HL-60 (cell line): ENCODE measurements around the gene LUZP2.

ENCODE experiments used
- POLR2AphosphoS5 ChIP-seq: IDR thresholded peaks from 2 replicates; pipeline ENCODE4 v1.6.1; 2012; ENCODE audit warnings: low read depth
- TF ChIP-seq, protein P1 (sequence below): IDR thresholded peaks from one replicate; pipeline ENCODE4 v1.5.1; 2011; ENCODE audit warnings: low read length, control low read depth, inconsistent platforms; ENCODE audit not compliant: insufficient read depth

DNA sequence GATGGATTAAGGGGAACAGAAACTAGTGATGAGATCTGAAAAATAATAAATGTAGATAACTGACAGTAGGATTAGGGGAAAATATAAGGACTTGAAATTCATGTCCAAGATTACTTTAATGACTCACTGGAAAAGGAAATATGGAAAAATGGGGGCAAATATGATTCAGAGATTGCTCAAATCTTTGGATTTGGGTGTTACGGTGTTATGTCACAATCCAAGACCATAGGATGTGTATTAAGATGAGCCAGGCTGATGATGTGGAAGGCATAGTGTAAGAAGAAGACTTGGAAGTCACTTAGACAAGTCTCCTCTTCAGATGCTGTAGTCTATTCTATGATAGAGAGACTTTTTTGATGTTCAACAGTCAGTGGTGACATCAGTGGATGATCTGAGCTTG, 323.7 kb downstream of the LUZP2 start:
- TF ChIP-seq POLR2AphosphoS5, result no peak
- TF ChIP-seq, protein P1, sequence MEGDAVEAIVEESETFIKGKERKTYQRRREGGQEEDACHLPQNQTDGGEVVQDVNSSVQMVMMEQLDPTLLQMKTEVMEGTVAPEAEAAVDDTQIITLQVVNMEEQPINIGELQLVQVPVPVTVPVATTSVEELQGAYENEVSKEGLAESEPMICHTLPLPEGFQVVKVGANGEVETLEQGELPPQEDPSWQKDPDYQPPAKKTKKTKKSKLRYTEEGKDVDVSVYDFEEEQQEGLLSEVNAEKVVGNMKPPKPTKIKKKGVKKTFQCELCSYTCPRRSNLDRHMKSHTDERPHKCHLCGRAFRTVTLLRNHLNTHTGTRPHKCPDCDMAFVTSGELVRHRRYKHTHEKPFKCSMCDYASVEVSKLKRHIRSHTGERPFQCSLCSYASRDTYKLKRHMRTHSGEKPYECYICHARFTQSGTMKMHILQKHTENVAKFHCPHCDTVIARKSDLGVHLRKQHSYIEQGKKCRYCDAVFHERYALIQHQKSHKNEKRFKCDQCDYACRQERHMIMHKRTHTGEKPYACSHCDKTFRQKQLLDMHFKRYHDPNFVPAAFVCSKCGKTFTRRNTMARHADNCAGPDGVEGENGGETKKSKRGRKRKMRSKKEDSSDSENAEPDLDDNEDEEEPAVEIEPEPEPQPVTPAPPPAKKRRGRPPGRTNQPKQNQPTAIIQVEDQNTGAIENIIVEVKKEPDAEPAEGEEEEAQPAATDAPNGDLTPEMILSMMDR, result no peak
